Stimulated activated CD4-positive, alpha-beta T cell treated with anti-CD3 and anti-CD28 coated beads, Interleukin-1b, Interleukin-23, amount 100 ng/mL, for 1 hour (primary cell): ENCODE data around the gene RPTOR.

Source experiments
- DNase-seq, 2 donors: peaks; one replicate each; pipeline ENCODE4 v3.0.0-alpha.2; 2020; ENCODE audit warnings: low read depth in 2 of 2

RPTOR gene

DNA sequence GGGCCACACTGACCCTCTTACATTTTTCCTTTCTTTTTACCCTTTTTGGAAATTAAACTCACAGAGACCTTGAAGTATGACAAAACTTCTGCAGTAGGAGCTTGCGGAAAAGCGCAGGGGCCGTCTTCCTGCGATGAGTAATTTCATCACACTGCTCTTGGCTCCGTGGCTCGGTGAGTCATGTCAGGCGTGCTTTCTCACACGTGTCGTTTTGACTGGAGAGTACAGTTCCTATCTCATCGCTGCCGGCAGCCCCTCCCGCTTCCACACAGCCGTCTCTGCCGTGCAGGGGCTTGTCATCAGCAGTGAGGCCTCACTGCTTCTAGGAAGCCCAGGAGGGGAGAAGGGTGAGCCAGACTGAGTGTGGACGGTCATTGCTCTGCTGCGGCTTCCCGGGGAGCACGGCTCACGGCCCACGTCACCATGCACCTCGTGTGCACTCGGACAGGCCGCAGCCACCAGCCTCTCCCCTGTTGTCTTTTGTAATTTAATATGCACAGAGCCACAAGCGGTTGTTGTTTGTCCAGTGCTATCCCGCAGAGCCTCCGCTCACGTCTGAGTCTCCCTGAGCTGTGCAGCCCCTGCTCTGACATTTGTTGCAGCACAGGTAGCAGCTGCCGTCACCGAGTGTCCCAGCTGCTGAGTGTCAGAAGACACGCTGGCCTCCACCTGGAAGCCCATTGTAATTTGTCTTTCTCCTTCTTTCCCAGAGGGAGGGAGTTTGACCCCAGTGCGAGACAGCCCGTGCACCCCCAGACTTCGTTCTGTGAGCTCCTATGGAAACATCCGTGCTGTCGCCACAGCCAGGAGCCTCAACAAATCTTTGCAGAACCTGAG is 347.6 kb downstream of the RPTOR start:
- peak; percentile 65 to 78 for DNase-seq

DNA sequence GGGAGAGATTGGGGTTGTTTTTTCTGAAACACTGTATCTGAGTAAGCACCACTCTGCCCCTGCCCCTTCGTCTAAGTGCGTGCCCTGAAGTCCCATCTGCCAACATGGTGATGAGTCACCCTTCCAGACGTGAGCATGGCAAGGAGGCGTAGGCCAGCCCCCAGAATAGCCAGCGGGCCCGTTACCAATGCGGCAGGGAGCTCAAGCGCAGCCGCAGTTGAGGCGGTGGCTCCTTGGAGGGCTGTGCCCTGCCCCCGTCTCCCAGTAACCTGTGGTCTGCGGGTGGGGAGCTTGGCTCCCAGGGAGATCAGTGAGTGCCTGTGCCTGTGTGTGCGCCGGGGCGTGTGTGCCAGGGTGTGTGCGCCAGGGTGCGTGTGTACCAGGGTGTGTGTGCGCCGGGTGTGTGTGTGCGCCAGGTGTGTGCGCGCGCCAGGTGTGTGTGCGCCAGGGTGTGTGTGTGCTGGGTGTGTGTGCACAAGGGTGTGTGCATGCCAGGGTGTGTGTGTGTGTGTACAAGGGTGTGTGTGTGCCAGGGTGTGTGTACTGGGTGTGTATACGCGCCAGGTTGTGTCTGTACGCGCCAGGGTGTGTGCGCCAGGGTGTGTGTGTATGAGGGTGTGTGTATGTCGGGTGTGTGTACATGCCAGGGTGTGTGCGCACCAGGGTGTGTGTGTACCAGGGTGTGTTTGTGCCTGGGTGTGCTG is 348.4 kb downstream of the RPTOR start:
- peak; percentile 29 to 30 for DNase-seq

DNA sequence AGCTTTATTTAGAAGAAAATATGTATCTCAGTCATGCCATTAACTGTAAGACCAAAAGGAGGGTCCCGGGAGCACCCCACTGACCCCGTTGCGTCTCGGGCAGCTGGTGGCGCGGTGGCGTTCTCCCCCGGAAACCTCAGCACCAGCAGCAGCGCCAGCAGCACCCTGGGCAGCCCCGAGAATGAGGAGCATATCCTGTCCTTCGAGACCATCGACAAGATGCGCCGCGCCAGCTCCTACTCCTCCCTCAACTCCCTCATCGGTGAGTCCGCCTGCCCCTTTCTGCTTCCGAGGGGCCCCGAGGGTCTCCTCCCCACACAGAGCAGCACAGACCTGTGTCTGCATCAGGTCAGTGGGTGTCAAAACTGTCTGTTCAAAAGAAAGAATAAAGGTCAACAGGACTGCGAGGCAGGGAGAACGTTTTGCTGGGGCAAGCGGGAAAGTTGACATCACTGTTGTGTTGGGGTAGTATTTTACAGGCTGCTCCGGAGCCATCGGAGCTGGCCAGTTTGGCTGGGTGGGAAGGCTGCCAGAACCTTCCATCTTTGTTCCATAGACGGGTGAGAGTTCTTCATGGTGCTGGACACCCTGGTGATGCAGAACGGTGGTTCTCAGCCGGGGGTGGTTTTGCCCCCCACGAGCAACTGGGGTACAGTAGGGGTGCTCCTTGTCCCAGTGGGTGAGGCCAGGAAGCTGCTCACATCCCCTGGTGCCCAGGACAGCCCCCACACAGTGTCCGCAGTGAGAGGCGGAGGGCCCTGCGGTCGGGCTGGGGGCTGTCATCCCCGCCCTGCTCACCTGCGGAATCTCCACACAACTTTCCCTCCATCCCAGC is 349.2 kb downstream of the RPTOR start:
- DNase-seq = no peak

- no peak for DNase-seq
Measured at GRCh38 chr17:80894439-80894721, 349.7 kb downstream of the RPTOR start.

GRCh38 chr17:80894726-80895125 is 350.1 kb downstream of the RPTOR start:
- no peak for DNase-seq

- no peak for DNase-seq
Measured at GRCh38 chr17:80895366-80895765, 350.7 kb downstream of the RPTOR start.

DNA sequence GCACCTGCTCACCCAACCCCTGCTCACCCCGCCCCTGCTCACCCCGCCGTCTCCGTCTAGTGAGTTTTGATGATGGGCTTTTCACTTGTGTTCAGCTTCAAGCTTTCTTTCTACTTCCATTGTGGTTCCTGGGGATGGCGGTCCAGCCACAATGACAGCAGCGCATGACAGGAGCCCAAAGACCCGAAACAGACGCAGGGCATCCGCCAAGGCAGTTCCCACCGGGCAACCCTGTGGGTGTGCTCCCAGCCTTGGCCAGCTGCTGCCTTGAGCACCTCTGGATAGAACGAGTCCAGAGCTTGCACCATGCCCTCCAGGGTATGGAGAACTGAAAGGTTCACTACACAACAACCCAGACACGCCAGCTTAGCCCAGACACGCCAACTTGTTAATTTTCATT is 354.1 kb downstream of the RPTOR start:
- no peak for DNase-seq

DNA sequence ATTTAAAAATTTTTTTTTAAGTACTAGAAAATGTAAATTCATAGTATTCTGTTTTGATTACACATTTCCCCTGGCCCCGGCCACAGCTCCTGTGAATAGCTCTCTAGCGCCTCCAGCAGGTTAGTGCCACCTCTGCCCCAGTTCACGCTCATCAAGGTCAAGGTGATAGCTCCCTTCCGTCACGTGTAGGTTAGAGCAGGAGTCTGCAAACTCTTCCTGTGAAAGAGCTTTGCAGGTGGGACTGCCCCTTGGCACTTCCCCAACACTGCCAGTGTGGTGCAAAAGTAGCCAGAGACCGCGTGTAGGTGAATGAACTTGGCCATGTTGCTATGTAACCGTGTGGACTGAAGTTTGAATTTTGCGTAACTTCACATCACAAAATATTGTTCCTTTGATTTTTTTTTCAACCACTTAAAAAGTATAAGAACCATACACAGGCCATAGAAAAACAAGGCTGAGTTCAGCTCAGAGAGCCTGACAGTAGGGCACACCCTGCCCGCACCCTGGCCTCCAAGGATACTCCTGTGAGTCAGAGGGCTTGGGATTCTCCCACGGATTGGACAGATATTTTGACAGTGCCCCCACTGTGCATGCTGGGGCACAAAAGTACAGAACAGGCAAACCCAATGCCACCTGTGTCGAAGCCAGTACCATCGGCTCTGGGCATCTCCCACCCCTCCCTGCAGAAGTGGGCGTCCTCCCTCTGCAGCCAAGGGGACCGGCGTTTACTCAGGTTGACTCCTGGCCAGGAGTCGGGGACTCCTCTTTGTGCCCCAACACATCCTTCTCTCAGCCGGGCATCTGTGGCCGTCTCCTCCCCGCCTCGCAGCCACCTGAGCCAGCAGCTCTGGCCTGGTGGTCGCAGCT is 355.0 kb downstream of the RPTOR start:
- peak; percentile 63 to 69 for DNase-seq

- DNase-seq = no peak
Measured at GRCh38 chr17:80901319-80901718, 356.7 kb downstream of the RPTOR start.

GRCh38 chr17:80902197-80902962 is 357.7 kb downstream of the RPTOR start:
- no peak for DNase-seq

GRCh38 chr17:80902963-80903611 is 358.4 kb downstream of the RPTOR start:
- DNase-seq = no peak

- no peak for DNase-seq
Measured at GRCh38 chr17:80904036-80904753, 359.6 kb downstream of the RPTOR start.

DNA sequence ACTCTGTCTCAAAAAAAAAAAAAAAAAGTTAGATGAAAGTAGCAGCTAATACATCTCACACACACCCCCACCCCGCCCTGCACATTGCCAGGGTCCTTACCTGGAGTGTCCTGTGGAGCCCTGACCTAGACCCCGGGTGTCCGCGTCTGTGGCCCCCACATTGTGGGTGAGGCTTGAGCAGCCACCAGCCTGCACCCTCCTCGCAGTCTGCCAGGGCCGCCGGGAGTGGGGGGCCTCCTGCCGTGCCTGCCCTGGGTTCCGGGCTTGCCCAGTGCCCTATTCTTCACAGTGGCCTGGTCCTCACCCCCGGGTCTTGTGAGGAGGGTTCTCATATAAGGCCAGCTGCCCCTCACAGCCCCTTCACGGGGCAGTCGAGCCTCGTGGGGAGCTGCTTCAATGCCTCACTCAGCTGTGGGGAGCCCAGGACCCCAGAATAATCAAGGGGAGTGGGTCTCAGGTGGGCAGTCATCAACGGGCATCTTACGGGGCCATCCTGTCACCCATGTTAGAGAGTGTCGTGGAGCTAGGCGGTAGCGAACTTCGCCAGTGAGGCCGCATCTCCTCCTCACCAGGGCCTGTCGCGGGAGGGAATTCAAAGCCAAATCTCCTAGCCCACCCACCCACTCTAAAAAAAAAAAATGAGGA is 361.1 kb downstream of the RPTOR start:
- no peak for DNase-seq

GRCh38 chr17:80906364-80907259 is 362.0 kb downstream of the RPTOR start:
- DNase-seq = no peak

GRCh38 chr17:80907281-80907680 is 362.6 kb downstream of the RPTOR start:
- DNase-seq = no peak

- DNase-seq = no peak
Measured at GRCh38 chr17:80908211-80908610, 363.6 kb downstream of the RPTOR start.

DNA sequence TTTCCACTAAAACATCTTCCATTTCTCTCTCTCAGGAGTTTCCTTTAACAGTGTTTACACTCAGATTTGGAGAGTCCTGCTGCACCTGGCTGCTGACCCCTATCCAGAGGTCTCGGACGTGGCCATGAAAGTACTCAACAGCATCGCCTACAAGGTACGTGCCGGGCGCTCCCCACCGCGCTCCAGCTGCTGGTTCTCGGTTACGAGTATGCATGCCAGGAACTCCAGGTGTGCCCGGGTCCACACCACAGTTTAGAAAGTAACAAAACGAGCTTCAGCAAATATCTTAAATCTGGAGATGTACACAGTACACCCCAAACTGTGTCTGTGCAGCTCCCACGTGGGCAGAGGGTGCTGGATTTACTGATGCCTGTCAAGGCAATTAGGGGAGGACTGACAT is 364.1 kb downstream of the RPTOR start:
- DNase-seq = no peak

GRCh38 chr17:80909635-80910034 is 365.0 kb downstream of the RPTOR start:
- DNase-seq = no peak
